GM18499 (cell line): Measurements from ENCODE around the gene TPTE.
"Not testable (repeated sequence)": the region's sequence is repeated elsewhere in the genome, so short reads cannot be mapped to it uniquely, and the experiment has no call there.

Experiments used
- ATAC-seq: cut with Tn5 transposase; IDR thresholded peaks from one replicate; pipeline ENCODE4 v1.9.1; 2021; ENCODE audit warnings: moderate number of reproducible peaks; ENCODE audit not compliant: insufficient read depth, unreplicated experiment

The TPTE gene

DNA sequence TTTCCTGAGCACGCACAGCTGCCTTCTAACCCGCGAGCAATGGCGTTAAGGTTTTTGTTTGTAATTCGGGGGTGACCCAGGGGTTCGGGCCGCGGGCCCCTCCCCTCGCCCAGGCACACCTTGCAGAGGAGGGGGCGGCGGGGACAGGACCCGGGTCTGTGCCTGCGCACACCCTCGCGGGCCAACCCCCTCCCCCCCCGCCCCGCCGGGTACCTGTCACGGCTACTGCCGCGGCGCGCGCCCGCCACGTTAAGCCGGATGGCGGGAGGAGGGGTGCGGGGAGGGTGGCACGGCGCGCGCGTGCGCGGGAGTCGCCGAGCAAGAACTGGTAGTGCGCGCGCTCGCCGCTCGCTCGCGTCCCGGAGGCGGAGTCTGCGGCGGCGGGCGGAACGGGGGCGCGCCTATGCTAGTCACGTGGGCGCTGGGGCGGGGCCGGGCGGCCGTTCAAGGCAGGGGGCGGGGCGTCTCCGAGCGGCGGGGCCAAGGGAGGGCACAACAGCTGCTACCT lies at the start of gene TPTE:
Gene TPTE, plus strand, starts transcription at position 493 of the 508 bp plus-strand sequence. CDS start 17,141 bp downstream, outside the sequence.
- no peak for ATAC-seq

DNA sequence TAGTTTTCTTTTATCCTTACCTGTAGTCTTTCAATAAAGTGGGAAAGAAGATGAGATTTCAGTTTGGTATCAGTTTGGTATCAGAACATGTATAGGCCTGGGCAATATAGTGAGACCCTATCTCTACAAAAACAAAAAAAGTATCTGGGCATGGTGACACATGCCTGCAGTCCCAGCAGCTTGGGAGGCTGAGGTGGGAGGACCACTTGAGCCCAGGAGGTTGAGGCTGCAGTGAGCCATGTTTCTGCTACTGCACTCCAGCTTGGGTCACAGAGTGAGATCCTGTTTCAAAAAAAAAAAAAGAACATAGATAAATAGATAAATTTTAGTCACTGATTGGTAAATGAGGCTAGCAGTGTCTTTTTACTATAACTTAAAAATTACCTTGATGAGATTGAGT lies 49.4 kb upstream of the TPTE start:
- not testable (repeated sequence) for ATAC-seq

DNA sequence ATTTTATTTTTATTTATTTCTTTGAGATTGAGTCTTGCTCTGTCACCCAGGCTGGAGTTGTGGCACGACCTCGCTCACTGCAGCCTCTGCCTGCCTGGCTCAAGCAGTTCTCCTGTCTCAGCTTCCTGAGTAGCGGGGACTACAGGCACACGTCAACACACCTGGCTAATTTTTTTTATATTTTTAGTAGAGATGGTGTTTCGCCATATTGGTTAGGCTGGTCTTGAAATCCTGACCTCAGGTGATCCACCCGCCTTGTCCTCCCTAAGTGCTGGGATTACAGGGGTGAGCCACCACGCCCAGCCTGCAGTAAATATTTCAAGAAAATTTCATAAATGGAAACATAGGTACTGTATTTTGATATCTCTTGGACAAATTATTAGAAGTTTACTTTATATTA lies 43.6 kb upstream of the TPTE start:
- not testable (repeated sequence) for ATAC-seq

DNA sequence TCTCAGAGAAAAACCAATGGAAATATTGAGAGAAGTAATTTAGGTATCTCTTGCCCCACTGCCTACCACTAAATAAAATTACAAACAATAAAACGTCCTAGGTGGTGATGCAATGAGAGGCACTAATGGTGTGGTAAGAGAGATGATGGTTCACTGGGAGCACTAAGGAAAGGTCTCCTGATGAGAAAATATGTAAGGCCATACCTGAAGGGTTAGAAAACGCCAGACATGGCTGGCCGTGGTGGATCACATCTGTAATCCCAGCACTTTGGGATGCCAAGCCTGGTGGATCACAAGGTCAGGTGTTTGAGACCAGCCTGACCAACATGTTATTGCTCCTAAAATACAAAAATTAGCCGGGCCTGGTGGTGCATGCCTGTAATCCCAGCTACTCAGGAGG lies 41.5 kb upstream of the TPTE start:
- not testable (repeated sequence) for ATAC-seq

DNA sequence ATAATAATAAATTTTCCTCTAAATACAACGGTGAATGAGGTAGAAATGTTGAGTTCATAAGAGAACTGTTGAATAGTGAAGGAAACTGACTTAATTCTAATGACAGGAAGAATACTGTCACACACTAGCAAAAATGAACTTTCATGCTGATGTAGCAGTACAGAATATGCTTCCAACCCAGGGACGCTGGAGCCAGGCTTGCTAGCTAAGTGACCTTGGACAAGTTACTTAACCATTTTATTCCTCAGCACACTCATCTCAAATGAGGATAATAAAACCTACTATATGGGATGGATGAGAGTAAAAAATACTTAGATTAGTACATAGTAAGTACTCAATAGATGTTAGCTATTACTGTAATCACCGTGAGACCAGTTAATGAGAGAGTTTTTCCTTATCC lies 36.5 kb upstream of the TPTE start:
- not testable (repeated sequence) for ATAC-seq

DNA sequence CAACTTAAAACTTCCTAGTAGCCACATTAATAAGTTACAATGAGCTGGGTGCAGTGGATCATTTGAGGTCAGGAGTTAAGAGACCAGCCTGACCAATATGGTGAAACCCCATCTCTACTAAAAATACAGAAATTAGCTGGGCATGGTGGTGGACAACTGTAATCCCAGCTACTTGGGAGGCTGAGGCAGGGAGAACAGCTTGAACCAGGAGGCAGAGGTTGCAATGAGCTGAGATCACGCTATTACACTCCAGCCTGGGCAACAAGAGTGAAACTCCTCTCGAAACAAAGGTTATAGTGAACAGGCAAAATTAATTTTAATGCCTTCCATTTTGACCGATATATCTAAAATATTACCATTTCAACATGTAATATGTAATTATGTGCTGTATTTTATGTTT lies 30.9 kb upstream of the TPTE start:
- ATAC-seq: not testable (repeated sequence)

DNA sequence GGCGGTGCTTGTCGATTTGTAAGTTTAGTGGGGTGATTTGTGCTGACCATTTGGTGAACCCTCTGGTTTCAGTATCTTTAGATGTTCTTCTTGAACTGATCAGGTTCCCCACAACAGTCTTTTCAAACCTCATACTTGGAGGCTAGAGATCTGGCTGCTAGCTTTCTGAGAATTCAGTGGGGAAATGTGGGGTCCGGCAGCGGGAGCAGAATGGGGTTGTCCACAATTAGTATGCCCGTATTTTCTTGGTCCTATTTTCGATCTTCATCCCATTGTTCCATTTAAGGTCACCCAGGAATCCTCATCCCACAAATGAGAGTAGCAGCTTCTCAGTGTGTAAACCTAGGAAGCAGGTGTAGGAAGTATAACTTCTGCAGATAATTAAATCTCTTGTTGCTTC lies 10.3 kb upstream of the TPTE start:
- no peak for ATAC-seq

DNA sequence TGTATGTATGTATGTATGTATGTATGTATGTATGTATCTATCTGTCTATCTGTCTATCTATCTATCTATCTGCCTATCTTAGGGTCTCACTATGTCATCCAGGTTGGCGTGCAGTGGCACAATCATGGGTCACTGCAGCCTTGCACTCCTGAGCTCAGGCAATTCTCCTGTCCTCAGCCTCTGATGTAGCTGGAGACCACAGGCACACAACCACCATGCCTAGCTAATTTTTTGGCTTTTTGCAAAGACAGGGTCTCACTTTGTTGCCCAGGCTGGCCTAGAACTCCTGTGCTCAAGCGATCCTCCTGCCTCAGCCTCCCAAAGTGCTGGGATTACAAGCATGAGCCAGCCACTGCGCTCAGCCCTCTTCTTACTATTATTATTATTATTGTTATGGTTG lies 4.5 kb upstream of the TPTE start:
- not testable (repeated sequence) for ATAC-seq

DNA sequence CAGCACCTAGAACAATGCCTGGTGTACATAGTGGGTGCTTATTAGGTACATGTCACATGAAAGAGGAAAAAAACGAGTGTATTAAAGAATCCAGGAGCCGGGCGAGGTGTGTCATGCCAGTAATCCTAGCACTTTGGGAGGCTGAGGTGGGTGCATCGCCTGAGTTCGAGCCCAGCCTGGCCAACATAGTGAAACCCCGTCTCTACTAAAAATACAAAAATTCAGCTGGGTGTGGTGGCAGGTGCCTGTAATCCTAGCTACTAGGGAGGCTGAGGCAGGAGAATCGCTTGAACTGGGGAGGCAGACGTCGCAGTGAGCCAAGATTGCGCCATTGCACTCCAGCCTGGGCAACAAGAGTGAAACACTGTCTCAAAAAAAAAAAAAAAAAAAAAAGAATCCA lies 3.5 kb upstream of the TPTE start:
- ATAC-seq: not testable (repeated sequence)

DNA sequence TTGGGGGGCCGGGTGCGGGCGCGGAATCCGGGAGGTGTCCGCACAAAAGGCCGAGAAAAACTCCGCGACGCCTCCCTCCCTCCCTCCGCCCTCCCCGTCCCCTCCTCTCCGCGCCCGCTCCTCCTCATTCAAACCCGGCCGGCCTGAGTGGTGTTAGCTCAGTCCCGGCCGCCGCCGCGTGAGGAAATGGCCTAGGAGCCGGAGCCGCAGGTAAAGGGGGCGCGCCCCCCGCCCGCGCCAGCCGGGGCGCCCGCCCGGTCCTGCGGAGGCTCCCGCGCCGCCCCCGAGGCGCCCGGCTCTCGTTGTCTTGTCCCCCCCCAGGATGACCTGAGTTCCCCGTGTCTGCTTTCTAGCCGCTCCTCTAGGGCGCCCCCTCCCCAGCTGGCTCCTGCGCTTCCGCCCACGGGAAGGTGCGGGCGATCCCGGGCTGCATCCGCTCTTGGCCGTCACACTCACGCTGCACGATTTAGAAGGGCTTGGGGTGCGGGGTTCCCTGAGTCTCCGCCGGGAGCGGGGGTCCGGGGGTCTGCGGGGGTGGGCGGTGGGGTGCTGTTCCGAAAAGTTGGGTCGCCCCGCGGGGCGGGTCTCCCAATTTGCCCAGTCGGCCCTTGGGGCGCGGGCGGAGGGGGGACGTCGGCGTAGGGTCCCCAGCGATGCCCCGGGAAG lies 585 bp downstream of the TPTE start:
- not testable (repeated sequence) for ATAC-seq

DNA sequence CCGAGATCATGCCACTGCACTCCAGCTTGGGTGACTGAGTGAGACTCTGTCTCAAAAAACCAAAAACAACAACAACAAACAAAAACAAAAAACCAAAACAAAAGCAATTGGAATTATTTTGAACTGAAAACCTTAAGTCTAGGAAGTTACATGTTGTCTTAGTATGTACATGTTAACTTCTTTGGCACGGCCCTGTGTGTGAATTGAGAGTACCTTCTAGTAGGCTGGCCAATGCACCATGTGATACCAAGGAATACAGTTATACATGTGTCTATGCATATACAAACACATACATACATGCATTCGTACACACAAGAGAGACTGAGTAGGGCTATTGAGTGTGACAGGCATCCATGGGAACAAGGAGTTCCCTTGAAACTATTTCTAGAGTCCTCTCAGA lies 18.6 kb downstream of the TPTE start:
- ATAC-seq: no peak

DNA sequence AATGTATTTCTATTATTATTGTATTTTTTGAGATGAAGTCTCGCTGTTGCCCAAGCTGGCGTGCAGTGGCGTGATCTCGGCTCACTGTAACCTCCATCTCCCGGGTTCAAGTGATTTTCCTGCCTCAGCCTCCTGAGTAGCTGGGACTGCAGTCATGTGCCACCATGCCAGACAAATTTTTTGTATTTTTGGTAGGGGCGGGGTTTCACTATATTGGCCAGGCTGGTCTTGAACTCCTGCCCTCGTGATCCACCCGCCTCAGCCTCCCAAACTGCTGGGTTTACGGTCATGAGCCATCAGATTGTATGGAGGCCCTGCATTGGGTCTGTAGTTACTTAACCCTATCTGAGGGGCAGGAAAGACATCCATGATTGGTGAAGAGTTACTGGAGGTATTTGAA lies 23.0 kb downstream of the TPTE start:
- not testable (repeated sequence) for ATAC-seq

DNA sequence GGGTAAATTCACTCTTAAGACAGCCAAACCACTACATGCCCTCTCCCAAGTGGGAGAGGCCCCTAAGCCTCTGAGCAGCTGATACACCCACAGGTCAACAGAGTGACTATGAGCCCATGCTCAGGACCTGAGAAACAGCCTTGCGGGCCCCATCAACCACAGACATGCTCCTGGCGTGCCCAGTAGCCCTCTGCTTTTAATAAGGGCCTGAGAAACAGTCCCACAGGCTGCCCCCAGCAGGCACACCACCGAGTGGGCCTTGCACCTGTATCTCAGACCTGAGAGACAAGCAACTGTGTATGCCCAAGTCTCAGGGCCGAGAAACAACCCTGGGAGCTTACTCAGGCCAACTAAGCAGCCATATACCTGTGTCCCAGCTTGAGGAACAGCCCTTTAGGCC lies 26.5 kb downstream of the TPTE start:
- ATAC-seq: not testable (repeated sequence)

DNA sequence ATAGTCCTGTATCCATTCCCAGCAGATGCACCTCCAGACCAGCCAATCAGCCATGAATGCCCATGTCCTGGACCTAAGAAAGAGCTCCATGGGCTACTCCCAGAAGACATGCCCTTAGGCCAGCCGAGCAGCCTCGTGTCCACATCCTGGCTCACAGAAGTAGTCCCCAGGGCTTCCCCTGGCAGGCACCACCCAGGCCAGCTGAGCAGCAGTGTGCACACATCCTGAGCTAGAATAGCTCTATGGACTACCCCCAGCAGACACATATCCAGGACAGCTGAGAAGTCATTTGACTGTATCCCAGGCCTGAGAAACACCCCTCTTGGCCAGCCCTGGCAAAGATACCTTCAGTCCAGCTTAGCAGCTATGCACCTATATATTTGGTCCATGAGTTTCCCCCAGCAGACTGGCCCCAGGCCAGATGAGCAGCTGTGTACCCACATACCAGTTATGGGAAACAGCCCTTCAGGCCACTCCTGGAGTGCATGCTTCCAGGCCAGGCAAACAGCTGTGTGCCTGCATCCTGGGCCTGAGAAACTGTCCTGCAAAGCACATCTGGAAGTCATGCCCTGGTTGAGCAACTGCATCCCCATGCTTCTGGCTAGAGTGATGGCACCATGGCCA lies 27.1 kb downstream of the TPTE start:
- ATAC-seq: not testable (repeated sequence)

DNA sequence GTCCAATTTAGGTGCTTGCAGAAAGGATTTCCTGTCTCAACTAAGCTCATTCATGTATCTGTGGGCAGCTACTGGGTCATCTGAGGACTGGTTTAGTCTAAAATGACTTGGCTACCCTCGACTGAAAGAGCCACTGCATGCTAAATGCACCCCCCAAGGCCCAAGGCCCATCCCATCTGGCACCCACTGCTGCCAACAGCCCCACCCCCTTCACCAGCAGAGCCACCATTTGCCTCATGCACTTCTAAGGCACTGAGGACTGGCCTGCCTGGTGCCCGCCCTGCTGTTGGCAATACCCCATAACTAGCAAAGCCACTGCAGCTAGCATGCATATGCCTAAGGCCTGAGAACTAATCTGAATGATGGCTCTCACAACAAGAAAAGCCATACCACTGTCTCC lies 49.4 kb downstream of the TPTE start:
- not testable (repeated sequence) for ATAC-seq

DNA sequence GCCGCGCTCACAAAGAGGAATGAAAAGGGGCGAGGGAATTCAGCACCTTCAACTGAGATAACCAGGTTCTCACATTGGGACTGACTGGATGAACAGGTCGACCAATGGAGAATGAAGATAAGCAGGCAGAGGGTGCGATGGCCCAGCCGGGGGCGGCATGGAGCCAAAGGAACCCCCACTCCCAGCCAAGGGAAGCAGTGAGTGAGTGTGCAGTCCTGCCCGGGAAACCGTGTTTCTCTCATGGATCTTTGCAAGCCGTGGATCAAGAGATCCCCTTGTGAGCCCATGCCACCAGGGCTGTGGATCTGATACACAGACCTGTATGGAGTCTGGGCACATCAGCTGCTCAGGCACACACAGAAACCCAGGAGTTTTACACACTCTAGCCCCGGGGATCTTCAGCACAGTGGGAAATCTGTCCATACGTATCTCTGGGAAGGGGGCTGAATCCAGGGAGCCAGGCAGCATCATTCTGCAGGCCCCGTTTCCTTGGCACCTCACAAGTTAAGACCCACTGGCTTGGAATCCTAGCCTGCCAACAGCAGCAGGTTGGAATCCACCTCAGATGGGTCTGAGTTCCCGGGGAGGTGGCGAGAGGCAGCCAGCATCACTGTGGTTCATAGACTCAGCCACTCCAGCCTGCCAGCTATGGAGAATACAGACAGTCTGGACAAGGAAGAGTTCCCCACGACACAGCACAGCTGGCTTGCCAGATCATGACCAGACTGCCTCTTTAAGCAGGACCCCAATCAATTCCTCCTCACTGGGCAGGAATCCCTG lies 53.3 kb downstream of the TPTE start:
- ATAC-seq: not testable (repeated sequence)

DNA sequence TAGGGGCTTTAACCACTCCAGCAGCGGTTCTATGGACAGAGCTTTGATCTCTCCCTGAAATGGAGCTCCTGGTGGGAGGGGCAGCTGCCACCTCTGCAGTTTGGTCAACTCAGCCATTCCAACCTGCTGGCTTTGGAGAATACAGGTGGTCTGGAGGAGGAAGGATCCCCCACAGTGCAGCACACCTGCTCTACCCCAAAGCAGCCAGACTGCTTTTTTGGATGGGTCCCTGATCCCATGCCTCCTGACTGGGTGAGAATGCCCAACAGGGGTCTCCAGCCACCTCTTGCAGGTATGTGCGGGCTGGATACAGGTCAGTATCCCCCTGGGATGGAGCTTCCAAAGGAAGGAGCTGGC lies 53.9 kb downstream of the TPTE start:
- ATAC-seq: no peak

DNA sequence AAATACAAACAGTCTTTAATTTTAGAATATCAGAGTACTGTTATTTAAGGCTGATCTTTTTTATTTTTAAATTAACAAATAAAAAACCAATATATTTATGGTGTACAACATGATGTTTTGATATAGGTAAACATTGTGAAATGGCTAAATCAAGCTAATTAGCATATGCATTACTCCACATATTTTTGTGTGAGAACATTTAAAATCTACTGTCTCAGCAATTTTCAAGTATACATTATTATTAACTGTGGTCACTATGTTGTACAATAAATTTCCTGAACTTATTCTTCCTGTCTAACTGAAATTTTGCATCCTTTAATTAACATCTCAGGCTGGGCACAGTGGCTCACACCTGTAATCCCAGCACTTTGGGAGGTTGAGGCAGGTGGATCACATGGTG lies 57.5 kb downstream of the TPTE start:
- not testable (repeated sequence) for ATAC-seq

DNA sequence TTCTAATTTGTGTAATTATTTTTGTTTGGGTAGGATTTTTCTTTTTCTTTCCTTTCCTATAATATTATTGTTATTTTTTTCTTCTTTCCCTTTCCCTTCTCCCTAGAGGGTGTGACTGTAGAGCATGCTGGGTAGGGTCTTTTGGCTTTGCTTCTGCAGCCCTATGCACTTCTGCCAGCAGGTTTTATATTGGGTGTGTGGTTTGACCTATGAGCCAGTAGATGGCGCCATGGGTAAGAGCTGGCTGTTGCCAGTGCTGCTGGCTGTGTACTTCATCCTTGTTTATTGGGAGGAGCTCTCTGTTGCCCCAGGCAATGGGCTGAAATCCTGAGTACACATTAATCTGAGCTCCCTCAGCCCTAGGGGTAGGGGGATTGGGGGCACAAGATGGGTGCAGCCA lies 67.7 kb downstream of the TPTE start:
- ATAC-seq: not testable (repeated sequence)

DNA sequence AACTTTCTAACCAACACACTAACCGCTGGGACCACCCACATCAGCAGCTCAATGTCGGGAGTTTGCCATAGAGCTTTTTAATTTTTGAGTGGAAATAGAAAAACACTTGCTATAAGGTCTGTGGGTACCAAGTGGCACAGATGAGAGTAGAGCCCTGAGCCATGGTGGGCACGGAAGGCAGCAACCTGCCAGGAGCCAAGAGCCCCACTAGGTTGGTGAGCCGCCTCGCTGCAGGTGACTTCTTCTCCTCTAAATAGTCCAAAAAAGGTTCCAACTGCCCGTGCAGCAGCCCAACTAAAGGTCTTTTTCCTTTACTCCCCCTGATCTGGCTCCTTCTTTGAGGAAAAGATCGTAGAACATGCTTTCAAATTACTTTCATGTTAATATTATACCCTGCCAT lies 85.7 kb downstream of the TPTE start:
- not testable (repeated sequence) for ATAC-seq

DNA sequence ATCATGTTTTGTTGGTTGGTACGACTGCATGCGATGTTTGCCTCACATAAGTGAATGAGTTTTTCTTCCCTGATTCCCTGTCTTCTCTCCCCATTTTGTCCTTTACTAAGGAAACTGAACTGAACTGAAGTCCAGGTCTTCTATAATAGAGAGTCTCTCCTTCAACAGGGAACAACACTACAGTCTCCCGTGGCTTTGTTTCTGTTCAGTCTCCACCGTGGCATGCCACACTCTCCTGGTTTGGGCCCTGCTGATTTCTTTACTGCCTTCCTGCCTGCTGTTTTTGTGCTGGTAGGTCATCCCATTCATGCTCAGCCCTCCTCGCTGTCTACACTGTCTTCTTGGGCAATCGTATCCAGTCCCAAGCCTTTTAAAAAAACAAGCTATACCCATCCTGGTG lies 92.9 kb downstream of the TPTE start:
- not testable (repeated sequence) for ATAC-seq
